HL-60 (cell line): ENCODE data around the gene IQCK.

ENCODE experiments used
- DNase-seq, 2 experiments: peaks; one replicate each; pipeline ENCODE4 v3.0.0-alpha.2; 2010 to 2020; ENCODE audit warnings: low read depth in 1 of 2, low spot score in 1 of 2
- H3K27ac ChIP-seq: fragments of 250-450 bp; sonication (Bioruptor Pico); replicated peaks from 2 replicates; pipeline ENCODE4 v1.5.1; 2020; ENCODE audit warnings: mild to moderate bottlenecking, moderate library complexity
- H3K27me3 ChIP-seq: fragments of 250-450 bp; sonication (Bioruptor Pico); 2 replicates; pipeline ENCODE4 v1.5.1; 2021; ENCODE audit warnings: mild to moderate bottlenecking, moderate library complexity; ENCODE audit not compliant: insufficient read depth, poor library complexity, severe bottlenecking
- H3K4me3 ChIP-seq: replicated peaks from 2 replicates; pipeline ENCODE4 v1.5.1; 2011; ENCODE audit warnings: mild to moderate bottlenecking, control low read depth, low read length; ENCODE audit not compliant: insufficient read depth
- GABPA ChIP-seq: IDR thresholded peaks from 2 replicates; pipeline ENCODE4 v1.6.1; 2012; ENCODE audit warnings: low read depth
- POLR2AphosphoS5 ChIP-seq: IDR thresholded peaks from 2 replicates; pipeline ENCODE4 v1.6.1; 2012; ENCODE audit warnings: low read depth
- SPI1 ChIP-seq: IDR thresholded peaks from 2 replicates; pipeline ENCODE4 v1.6.1; 2012; ENCODE audit warnings: low read depth, mild to moderate bottlenecking, borderline replicate concordance
- TF ChIP-seq, protein P1 (sequence below): IDR thresholded peaks from one replicate; pipeline ENCODE4 v1.5.1; 2011; ENCODE audit warnings: low read length, control low read depth, inconsistent platforms; ENCODE audit not compliant: insufficient read depth
- TF ChIP-seq, protein P2 (sequence below): IDR thresholded peaks from 2 replicates; pipeline ENCODE4 v1.6.1; 2012; ENCODE audit warnings: low read depth; ENCODE audit not compliant: insufficient replicate concordance

IQCK gene

DNA sequence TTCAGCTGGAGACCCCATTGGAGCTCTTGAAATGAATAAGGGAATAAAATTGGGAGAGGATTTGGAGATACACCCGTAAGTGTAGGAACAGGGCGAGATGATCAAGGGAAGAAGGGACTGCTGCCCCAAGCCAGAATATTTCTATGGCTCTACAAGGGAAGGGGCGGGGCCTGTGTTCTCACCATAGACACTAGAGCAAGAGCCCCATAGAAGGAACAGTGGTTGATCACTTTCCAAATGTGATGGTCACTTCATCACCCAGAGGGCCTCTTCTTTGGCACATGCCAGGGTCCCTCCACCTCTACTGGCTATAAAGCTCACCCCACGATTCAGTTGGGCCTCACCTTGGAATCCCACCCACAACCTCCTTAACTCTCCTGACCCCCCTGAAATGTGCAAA, 141.5 kb downstream of the IQCK start:
- no peaks in the 10 kb centered on the region for H3K27me3 ChIP-seq
- no peak overlapping the region for H3K4me3 ChIP-seq
- H3K27ac ChIP-seq: no peak overlapping the region
- TF ChIP-seq POLR2AphosphoS5: no peak
- TF ChIP-seq, protein P1, sequence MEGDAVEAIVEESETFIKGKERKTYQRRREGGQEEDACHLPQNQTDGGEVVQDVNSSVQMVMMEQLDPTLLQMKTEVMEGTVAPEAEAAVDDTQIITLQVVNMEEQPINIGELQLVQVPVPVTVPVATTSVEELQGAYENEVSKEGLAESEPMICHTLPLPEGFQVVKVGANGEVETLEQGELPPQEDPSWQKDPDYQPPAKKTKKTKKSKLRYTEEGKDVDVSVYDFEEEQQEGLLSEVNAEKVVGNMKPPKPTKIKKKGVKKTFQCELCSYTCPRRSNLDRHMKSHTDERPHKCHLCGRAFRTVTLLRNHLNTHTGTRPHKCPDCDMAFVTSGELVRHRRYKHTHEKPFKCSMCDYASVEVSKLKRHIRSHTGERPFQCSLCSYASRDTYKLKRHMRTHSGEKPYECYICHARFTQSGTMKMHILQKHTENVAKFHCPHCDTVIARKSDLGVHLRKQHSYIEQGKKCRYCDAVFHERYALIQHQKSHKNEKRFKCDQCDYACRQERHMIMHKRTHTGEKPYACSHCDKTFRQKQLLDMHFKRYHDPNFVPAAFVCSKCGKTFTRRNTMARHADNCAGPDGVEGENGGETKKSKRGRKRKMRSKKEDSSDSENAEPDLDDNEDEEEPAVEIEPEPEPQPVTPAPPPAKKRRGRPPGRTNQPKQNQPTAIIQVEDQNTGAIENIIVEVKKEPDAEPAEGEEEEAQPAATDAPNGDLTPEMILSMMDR: no peak
- no peak for TF ChIP-seq SPI1
- TF ChIP-seq, protein P2, sequence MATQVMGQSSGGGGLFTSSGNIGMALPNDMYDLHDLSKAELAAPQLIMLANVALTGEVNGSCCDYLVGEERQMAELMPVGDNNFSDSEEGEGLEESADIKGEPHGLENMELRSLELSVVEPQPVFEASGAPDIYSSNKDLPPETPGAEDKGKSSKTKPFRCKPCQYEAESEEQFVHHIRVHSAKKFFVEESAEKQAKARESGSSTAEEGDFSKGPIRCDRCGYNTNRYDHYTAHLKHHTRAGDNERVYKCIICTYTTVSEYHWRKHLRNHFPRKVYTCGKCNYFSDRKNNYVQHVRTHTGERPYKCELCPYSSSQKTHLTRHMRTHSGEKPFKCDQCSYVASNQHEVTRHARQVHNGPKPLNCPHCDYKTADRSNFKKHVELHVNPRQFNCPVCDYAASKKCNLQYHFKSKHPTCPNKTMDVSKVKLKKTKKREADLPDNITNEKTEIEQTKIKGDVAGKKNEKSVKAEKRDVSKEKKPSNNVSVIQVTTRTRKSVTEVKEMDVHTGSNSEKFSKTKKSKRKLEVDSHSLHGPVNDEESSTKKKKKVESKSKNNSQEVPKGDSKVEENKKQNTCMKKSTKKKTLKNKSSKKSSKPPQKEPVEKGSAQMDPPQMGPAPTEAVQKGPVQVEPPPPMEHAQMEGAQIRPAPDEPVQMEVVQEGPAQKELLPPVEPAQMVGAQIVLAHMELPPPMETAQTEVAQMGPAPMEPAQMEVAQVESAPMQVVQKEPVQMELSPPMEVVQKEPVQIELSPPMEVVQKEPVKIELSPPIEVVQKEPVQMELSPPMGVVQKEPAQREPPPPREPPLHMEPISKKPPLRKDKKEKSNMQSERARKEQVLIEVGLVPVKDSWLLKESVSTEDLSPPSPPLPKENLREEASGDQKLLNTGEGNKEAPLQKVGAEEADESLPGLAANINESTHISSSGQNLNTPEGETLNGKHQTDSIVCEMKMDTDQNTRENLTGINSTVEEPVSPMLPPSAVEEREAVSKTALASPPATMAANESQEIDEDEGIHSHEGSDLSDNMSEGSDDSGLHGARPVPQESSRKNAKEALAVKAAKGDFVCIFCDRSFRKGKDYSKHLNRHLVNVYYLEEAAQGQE: no peak
- TF ChIP-seq GABPA: no peak
- no peak for DNase-seq

DNA sequence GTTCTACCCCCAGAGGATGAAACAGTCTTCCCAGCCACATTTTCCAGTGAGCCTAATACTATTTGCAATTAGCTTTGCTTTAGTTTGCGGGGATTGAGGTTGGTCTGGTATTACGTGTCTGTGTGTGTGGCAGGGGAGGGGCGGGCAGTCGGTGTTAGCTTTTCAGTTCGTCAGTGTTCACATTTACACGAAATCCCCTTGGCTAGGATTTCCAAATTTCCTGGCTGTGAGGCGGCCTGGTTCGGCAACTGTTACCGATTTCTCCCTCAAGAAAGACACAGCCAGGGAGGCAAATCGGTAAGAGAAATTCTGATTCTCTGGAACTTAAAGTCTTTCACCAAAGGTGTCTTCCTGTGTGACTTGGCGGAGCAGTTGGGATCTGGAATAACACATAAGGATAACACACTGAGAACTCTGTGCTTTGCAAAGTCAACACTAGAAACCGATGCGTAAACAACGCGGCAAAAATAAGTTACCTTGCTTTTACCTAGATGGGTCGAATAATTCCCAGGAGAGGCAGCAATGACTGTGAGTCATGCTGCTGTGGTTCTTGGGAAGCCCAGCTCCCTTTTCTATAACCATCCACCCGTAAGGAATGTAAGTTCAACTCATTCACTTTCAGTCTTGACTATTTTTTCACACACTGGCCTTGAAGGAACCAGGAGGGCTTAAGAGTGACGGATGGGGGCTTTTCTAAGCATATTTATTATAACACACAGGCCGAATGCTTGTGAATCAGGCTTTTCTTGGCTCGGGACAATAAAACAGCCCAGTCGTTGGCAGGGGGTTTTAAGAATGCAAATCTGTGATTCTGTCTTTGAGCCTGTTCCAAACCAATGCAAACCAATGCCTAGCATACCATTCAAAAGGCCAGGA, 142.3 kb downstream of the IQCK start:
- no peak overlapping the region for H3K27ac ChIP-seq
- no peak for TF ChIP-seq GABPA
- DNase-seq: no peak
- H3K4me3 ChIP-seq: no peak overlapping the region
- H3K27me3 ChIP-seq: no peaks in the 10 kb centered on the region

DNA sequence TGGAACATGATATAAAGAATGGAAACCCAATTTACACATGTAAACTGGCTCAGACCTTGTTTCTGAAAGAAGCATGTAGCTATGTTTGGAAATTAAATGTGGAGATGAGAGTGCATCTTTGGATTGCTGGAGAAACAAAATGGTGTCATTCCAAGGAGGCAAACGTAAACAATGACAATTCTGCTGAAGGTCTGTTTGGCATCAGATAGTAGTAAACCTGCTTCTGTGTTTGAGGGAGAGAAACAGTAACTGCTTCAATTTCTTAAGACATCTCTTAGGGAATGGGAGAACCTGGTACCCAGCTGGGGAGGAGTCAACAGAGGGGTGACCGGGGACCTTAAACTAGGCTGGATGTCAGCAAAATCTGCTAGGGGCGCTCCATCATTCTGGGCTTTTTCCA, 143.1 kb downstream of the IQCK start:
- no peaks in the 10 kb centered on the region for H3K27me3 ChIP-seq
- no peak for DNase-seq
- no peak overlapping the region for H3K4me3 ChIP-seq
- no peak overlapping the region for H3K27ac ChIP-seq
- no peak for TF ChIP-seq SPI1
- TF ChIP-seq, protein P2: no peak
- TF ChIP-seq, protein P1: no peak
- TF ChIP-seq GABPA: no peak
- TF ChIP-seq POLR2AphosphoS5: no peak

DNA sequence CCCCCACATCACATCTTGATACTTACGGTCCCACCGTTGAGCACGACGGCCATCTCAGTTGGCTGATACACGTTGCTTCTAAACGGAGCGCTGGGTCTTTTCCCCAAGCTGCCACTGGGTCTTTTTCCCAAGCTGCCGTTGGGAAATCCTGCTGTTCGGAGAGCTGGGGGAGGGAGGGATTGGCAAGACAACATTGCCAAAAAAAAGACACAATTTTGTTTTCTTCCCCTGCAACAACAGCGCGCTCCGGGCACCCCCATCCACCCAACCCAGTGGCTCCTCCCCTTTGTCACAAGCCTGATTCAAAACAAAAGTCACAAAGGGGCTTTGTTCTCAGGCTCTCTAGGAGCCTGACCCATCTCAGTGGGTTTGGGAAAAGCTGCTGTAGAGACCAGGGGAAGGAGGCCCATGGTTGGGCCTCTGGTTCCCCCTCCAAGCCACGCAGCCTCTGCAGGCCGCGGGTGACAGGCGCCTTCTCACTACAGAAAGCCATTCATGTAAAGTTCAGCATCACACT, 143.8 kb downstream of the IQCK start:
- H3K27me3 ChIP-seq: no peaks in the 10 kb centered on the region
- no peak overlapping the region for H3K4me3 ChIP-seq
- no peak for DNase-seq
- H3K27ac ChIP-seq: no peak overlapping the region
- TF ChIP-seq POLR2AphosphoS5: no peak

DNA sequence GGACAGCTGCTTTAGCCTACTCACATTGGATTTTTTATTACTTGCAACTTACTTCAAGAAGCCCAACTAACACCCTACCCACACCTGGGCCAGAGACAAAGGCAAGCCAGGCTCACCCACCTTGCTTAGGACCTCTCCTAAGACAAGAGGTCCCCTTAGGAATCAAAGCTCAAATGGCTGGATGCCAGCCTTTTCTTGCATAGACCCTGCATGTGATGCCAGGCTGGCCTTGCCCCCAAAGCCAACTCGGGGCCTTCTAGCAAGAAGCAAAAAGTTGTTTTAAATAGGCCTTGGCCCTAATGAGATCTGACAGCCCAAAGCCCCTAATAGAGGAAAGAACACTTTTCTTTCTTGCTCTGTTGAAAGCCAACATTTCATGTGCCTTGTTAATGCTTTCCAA, 145.9 kb downstream of the IQCK start:
- no peaks in the 10 kb centered on the region for H3K27me3 ChIP-seq
- TF ChIP-seq GABPA (no peak), POLR2AphosphoS5 (no peak), SPI1 (no peak)
- TF ChIP-seq, protein P2: no peak
- TF ChIP-seq, protein P1: no peak
- no peak overlapping the region for H3K27ac ChIP-seq
- no peak for DNase-seq
- H3K4me3 ChIP-seq: no peak overlapping the region
